ENCODE data around the gene FGF1.

FGF1 gene

DNA sequence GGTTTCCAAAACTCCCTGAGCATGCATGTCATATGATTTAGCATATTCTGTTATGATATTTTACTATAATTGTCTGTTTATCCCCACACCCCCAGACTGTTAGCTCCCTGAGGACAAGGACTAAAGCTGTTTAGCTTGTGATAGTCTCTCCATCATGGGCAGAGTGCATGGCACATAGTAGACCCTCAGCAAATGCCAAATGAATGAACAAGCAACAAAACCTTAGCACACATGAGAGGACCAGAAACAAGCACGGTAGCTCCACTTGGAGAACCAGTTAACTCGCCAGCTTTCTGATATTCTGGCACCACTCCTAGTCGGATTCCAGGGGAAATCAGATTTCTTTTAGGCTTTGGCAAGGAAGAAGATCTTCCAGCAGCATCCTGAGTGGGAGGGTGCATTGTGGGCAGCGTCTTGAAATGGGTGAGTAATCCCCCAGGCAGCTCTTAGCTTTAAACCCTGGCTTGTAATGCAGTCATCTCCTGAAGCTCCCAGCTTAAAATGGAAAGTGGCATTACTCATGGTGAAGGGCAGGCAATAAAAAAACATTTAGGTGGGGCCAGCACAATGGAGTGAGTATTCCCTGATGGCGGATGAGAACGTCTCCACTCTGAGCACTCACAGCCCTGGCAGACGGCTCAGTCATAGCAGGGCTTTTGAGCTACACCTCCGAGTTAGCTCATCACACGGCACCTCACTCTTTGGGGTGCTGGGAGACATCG is 41.1 kb downstream of the FGF1 start:
- peak in 23 of 56 donors; percentile 13 to 68 (median 32) for DNase-seq

- DNase-seq = no peak
Observed at GRCh38 chr5:142644127-142644526, 41.8 kb downstream of the FGF1 start.

- no peak for DNase-seq
Observed at GRCh38 chr5:142643634-142644033, 42.3 kb downstream of the FGF1 start.

GRCh38 chr5:142642427-142642826 is 43.5 kb downstream of the FGF1 start:
- peak in 5 of 56 donors; percentile 12 to 23 (median 18) for DNase-seq

DNA sequence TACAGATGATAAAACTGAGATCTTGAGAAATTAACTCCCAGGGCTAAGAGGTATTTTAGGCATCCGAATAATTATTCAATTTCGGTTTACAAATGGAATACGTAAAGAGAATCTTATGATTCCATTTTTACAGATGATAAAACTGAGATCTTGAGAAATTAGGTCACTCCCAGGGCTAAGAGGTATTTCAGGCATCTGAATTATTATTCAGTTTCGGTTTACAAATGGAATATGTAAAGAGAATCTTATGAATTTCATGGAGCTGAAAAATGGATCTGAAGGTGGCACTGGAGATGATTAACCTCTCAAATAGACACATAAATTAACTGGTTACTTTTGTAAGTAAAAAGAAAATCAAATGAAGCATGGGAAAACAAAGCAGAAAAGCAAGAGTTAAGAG is 44.2 kb downstream of the FGF1 start:
- DNase-seq = no peak

- no peak for DNase-seq
Observed at GRCh38 chr5:142640316-142641005, 45.4 kb downstream of the FGF1 start.

DNA sequence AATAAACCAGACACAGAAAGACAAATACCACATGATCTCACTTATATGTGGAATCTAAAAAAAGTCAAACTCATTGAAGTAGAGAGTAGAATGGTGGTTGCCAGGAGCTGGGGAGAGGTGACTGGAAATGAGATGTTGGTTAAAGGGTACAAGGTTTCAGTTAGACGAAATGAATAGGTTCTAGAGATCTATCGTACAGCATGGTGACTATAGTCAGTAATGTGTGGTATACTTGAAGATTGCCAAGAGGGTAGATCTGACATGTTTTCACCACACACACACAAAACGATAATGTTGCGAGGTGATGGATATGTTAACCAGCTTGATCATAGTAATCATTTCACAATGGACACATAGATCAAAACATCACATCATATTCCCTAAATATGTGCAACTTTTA is 46.4 kb downstream of the FGF1 start:
- no peak for DNase-seq

GRCh38 chr5:142637871-142638270 is 48.0 kb downstream of the FGF1 start:
- DNase-seq = no peak

DNA sequence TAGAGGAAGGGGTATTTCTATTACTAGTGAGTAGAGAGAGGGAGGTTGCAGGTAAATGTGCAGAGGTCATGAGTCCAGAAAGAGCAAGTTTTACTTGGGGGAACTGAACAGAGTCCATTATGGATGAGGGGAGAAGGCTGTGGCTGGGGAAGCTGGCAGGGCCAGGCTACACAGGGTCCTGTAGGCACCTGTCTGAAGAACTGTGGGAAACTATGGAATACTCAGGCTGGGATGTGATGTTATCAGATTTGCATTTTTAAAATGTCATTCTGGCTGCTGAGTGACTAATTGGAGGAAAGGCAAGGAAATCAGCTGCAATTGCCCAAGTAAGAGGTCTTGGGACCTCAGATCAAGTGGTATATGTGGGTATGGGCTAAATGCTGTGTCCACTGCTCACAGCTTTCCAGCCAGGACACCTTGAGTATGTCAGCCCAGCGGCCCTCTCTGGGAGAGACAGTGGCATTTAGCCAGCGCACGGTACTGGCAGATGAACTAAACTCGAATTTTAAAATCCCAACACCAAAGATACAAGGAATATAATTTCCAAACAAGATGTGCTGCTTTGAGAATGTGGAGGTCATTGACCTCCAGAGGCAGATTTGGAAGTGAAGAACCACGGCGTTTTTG is 49.1 kb downstream of the FGF1 start:
- DNase-seq = no peak

- no peak for DNase-seq
Observed at GRCh38 chr5:142636093-142636492, 49.8 kb downstream of the FGF1 start.

GRCh38 chr5:142634216-142635011 is 51.5 kb downstream of the FGF1 start:
- DNase-seq = no peak

GRCh38 chr5:142630927-142631539 is 54.9 kb downstream of the FGF1 start:
- no peak for DNase-seq

DNA sequence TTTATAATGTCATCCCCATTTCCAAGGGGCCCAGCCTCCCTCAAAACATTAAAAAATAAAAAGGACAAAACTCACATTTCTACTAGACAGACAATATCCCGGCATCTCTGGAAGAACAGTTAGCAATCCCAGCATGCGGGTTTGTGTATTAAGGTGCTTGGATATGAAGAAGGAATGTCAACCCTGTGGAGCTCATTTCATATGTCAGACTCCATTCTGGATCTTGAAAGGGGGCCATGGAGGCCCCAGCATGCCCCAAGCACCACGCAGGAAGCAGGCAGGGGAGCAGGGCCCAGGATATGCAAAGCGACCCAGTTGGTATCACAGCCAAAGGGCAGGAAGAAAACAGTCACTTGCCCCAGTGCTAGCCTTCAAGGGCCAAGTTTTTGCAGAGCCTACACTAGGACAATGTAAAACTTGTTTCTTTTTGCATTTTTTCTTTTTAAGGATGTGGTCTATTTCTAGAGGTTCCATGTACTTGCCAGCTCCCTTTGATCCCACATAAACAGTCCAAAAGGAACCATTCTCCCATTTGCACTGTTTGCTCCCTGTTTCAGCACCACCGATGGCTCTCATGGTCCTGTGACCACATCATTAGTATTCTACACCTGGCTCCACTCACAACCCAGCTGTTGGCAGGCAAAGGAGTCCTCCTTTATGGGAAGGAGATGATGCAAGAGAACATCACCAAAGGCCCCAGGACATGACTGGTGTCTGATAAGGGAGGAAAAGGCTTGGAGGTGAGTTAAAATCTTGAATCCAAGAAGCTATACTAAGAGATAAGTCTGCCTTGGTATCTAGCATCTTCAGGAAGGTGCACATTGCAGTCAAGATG is 58.3 kb downstream of the FGF1 start:
- DNase-seq = peak in 30 of 56 donors; percentile 8 to 68 (median 33)

DNA sequence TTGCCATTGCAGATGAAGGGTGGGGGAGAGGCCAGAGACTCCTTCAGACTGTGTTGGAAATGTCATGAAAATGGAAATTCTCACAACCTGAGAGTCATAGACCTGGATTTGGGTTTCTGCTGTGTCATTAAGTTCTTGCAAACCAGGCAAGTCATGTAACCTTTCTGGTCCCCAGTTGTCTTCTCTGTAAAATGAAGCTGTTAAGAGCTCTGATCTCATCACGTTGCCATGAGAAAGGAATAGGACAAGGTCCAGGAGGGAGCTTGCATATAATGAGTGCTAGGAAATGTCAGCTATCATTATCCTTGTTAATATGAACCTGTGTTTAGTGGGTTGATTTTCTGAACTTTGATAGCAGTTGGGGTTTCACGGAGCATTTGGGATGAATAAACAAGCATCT is 59.1 kb downstream of the FGF1 start:
- DNase-seq = no peak

- DNase-seq = no peak
Observed at GRCh38 chr5:142626099-142626498, 59.8 kb downstream of the FGF1 start.

- DNase-seq = no peak
Observed at GRCh38 chr5:142621227-142621626, 64.7 kb downstream of the FGF1 start.

DNA sequence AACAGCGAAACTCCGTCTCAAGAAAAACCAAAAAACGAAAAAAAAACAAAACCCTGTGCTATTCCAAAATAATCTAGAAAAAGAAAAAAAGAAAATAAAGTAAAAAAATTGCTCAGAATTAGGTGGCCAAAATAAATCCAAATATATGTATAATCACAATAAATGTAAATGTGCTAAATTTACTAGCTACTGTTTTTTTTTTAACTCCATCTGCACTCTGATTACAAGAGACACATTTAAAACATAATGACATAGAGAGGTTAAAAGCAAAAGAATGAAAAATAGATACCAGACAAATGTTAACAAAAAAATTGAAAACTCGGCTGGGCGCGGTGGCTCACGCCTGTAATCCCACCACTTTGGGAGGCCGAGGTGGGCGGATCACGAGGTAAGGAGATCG is 66.1 kb downstream of the FGF1 start:
- no peak for DNase-seq

DNA sequence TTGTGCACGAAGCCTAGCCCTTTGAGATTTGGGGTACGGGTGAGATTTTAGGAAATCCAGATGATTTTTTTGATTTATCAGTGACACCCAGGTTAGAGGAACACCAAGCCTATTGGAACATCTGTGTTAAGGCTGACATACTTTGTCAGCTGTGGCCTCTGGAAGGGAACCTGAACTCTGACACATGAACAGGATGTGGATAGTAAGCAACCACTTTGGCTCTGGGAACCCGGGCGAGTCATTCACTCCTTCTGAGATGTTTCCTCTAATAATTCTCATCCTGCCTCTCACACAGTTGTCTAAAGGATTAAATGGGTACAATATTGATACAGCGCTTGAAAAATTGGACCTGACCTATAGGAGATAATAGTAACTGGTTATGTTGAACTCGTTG is 67.8 kb downstream of the FGF1 start:
- no peak for DNase-seq

- no peak for DNase-seq
Observed at GRCh38 chr5:142617416-142618129, 68.3 kb downstream of the FGF1 start.

GRCh38 chr5:142615948-142616347 is 69.9 kb downstream of the FGF1 start:
- no peak for DNase-seq

Measured in amygdala (tissue), 56 donors.